ENCODE data around the gene CDC42EP3.

The CDC42EP3 gene

GRCh38 chr2:37601569-37601968 is 69.9 kb downstream of the CDC42EP3 start:
- H3K4me3 ChIP-seq (ENCODE audit: low read length): no peak overlapping the region
- no peak for DNase-seq (ENCODE audit: low read depth)
- no peak for TF ChIP-seq CTCF (conservative IDR thresholded peaks at IDR 0.05; ENCODE audit: low read length)

GRCh38 chr2:37600735-37601134 is 70.7 kb downstream of the CDC42EP3 start:
- DNase-seq (ENCODE audit: low read depth): no peak
- TF ChIP-seq CTCF (conservative IDR thresholded peaks at IDR 0.05; ENCODE audit: low read length): no peak
- no peak overlapping the region for H3K4me3 ChIP-seq (ENCODE audit: low read length)

GRCh38 chr2:37599688-37600525 is 71.5 kb downstream of the CDC42EP3 start:
- no peak for DNase-seq (ENCODE audit: low read depth)
- no peak for TF ChIP-seq CTCF (conservative IDR thresholded peaks at IDR 0.05; ENCODE audit: low read length)
- H3K4me3 ChIP-seq (ENCODE audit: low read length): no peak overlapping the region

GRCh38 chr2:37593694-37594093 is 77.7 kb downstream of the CDC42EP3 start:
- no peak overlapping the region for H3K4me3 ChIP-seq (ENCODE audit: low read length)
- no peak for TF ChIP-seq CTCF (conservative IDR thresholded peaks at IDR 0.05; ENCODE audit: low read length)
- DNase-seq (ENCODE audit: low read depth): no peak

- DNase-seq (ENCODE audit: low read depth): no peak
Observed at GRCh38 chr2:37593024-37593423, 78.4 kb downstream of the CDC42EP3 start.

More at GRCh38 chr2:37593024-37593423, 78.4 kb downstream of the CDC42EP3 start:
- H3K4me3 ChIP-seq (ENCODE audit: low read length): no peak overlapping the region
- no peak for TF ChIP-seq CTCF (conservative IDR thresholded peaks at IDR 0.05; ENCODE audit: low read length)
